Measurements from ENCODE around the gene TTC17.

The TTC17 gene

GRCh38 chr11:43366677-43367076 lies 8.0 kb downstream of the TTC17 start:
- H2AFZ ChIP-seq (ENCODE audit: low read depth, low read length) = no peak overlapping the region

GRCh38 chr11:43367382-43368178 lies 8.9 kb downstream of the TTC17 start:
- Histone ChIP-seq H3K4me3 (ENCODE audit: low read length) (no peak overlapping the region), H3K9me3 (ENCODE audit: low read length) (peaks cover 1% of the 10 kb centered on the region), H3K4me1 (ENCODE audit: insufficient read depth, low read length) (no peaks in the 10 kb centered on the region), H3K36me3 (ENCODE audit: insufficient read depth, low read length) (peaks cover 24% of the 10 kb centered on the region), H3K27me3 (ENCODE audit: insufficient read depth, low read length) (no peaks in the 10 kb centered on the region), H2AFZ (ENCODE audit: low read depth, low read length) (no peak overlapping the region)

More at GRCh38 chr11:43366677-43367076, 8.0 kb downstream of the TTC17 start:
- H3K4me3 ChIP-seq (ENCODE audit: low read length) = no peak overlapping the region
- H3K4me1 ChIP-seq (ENCODE audit: insufficient read depth, low read length) = no peaks in the 10 kb centered on the region
- peaks cover 1% of the 10 kb centered on the region for H3K9me3 ChIP-seq (ENCODE audit: low read length)
- peaks cover 22% of the 10 kb centered on the region for H3K36me3 ChIP-seq (ENCODE audit: insufficient read depth, low read length)
- H3K27me3 ChIP-seq (ENCODE audit: insufficient read depth, low read length) = no peaks in the 10 kb centered on the region

- H3K9me3 ChIP-seq (ENCODE audit: low read length) = no peaks in the 10 kb centered on the region
- H3K36me3 ChIP-seq (ENCODE audit: insufficient read depth, low read length) = peaks cover 24% of the 10 kb centered on the region
- H3K27me3 ChIP-seq (ENCODE audit: insufficient read depth, low read length) = no peaks in the 10 kb centered on the region
These were observed 17.3 kb downstream of the TTC17 start for GRCh38 chr11:43376065-43376464.

GRCh38 chr11:43376594-43376993 lies 17.9 kb downstream of the TTC17 start:
- Histone ChIP-seq H3K9me3 (ENCODE audit: low read length) (no peaks in the 10 kb centered on the region), H2AFZ (ENCODE audit: low read depth, low read length) (no peak overlapping the region), H3K4me1 (ENCODE audit: insufficient read depth, low read length) (no peaks in the 10 kb centered on the region), H3K4me3 (ENCODE audit: low read length) (no peak overlapping the region), H3K36me3 (ENCODE audit: insufficient read depth, low read length) (peaks cover 23% of the 10 kb centered on the region), H3K27me3 (ENCODE audit: insufficient read depth, low read length) (no peaks in the 10 kb centered on the region)

More at GRCh38 chr11:43376065-43376464, 17.3 kb downstream of the TTC17 start:
- H3K4me3 ChIP-seq (ENCODE audit: low read length) = no peak overlapping the region
- no peak overlapping the region for H2AFZ ChIP-seq (ENCODE audit: low read depth, low read length)
- no peaks in the 10 kb centered on the region for H3K4me1 ChIP-seq (ENCODE audit: insufficient read depth, low read length)

DNA sequence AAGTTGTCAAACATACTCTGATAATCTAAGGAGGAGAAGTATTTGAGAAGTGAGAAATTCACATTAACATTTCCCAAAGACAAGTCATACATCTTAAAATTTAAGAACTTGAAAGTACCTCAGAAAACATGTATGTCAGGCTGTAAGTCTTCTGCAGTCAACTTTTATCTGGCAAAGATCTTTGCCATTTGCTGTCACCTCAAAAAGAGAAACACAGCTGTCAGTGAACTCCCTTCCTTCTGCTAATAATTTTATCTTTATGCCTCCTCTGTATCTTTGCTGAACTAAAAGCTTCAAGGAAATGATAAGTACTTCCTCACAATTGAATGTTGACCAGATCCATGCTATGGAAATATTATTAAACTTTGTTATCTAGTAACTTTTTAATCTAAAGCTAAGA lies 18.7 kb downstream of the TTC17 start:
- Histone ChIP-seq H3K4me1 (ENCODE audit: insufficient read depth, low read length) (no peaks in the 10 kb centered on the region), H3K36me3 (ENCODE audit: insufficient read depth, low read length) (peaks cover 27% of the 10 kb centered on the region), H3K27me3 (ENCODE audit: insufficient read depth, low read length) (no peaks in the 10 kb centered on the region), H3K9me3 (ENCODE audit: low read length) (no peaks in the 10 kb centered on the region), H2AFZ (ENCODE audit: low read depth, low read length) (no peak overlapping the region), H3K4me3 (ENCODE audit: low read length) (no peak overlapping the region)

GRCh38 chr11:43378897-43379296 lies 20.2 kb downstream of the TTC17 start:
- H3K4me1 ChIP-seq (ENCODE audit: insufficient read depth, low read length) = no peaks in the 10 kb centered on the region
- no peaks in the 10 kb centered on the region for H3K9me3 ChIP-seq (ENCODE audit: low read length)
- peaks cover 36% of the 10 kb centered on the region for H3K36me3 ChIP-seq (ENCODE audit: insufficient read depth, low read length)
- H3K4me3 ChIP-seq (ENCODE audit: low read length) = no peak overlapping the region
- no peaks in the 10 kb centered on the region for H3K27me3 ChIP-seq (ENCODE audit: insufficient read depth, low read length)
- H2AFZ ChIP-seq (ENCODE audit: low read depth, low read length) = no peak overlapping the region

- peaks cover 2% of the 10 kb centered on the region for H3K9me3 ChIP-seq (ENCODE audit: low read length)
- no peak overlapping the region for H3K4me3 ChIP-seq (ENCODE audit: low read length)
- H2AFZ ChIP-seq (ENCODE audit: low read depth, low read length) = no peak overlapping the region
- H3K4me1 ChIP-seq (ENCODE audit: insufficient read depth, low read length) = no peaks in the 10 kb centered on the region
- H3K27me3 ChIP-seq (ENCODE audit: insufficient read depth, low read length) = no peaks in the 10 kb centered on the region
- H3K36me3 ChIP-seq (ENCODE audit: insufficient read depth, low read length) = peaks cover 51% of the 10 kb centered on the region
These were observed 23.1 kb downstream of the TTC17 start for GRCh38 chr11:43381802-43382201.

DNA sequence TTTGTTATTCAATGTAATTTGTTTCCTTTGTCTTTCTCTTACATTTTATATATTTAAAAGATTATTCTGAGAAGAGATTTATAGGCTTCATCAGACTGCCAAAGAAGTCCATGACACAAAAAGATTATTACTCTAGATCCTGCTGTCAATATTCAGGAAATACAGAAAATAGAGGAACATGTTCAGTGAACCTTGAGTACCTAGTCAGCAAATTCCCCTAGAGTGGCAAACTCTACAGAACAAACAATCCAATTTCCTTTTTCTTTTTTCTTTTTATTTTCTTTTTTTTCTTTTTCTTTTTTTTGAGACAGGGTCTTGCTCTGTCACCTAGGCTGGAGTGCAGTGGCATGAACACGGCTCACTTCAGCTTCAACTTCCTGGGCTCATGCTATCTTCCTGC lies 23.9 kb downstream of the TTC17 start:
- H3K4me3 ChIP-seq (ENCODE audit: low read length) = no peak overlapping the region
- no peak overlapping the region for H2AFZ ChIP-seq (ENCODE audit: low read depth, low read length)
- peaks cover 2% of the 10 kb centered on the region for H3K9me3 ChIP-seq (ENCODE audit: low read length)
- H3K36me3 ChIP-seq (ENCODE audit: insufficient read depth, low read length) = peaks cover 57% of the 10 kb centered on the region
- no peaks in the 10 kb centered on the region for H3K27me3 ChIP-seq (ENCODE audit: insufficient read depth, low read length)
- H3K4me1 ChIP-seq (ENCODE audit: insufficient read depth, low read length) = no peaks in the 10 kb centered on the region

DNA sequence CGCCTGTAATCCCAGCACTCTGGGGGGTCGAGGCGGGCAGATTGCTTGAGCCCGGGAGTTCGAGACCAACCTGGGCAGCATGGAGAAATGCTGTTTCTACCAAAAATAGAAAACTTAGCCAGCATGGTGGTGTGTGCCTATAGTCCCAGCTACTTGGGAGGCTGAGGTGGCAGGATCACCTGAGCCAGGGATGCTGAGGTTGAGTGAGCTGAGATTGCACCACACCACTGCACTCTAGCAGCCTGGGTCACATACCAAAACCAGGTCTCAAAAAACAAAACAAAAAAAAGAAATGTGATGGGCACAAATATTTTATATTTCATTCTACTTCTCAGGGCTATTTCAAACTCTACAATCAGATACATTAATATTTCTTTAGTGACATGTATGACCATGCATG lies 25.7 kb downstream of the TTC17 start:
- peaks cover 60% of the 10 kb centered on the region for H3K36me3 ChIP-seq (ENCODE audit: insufficient read depth, low read length)
- H3K4me3 ChIP-seq (ENCODE audit: low read length) = no peak overlapping the region
- peaks cover 2% of the 10 kb centered on the region for H3K9me3 ChIP-seq (ENCODE audit: low read length)
- no peak overlapping the region for H2AFZ ChIP-seq (ENCODE audit: low read depth, low read length)
- H3K4me1 ChIP-seq (ENCODE audit: insufficient read depth, low read length) = no peaks in the 10 kb centered on the region
- no peaks in the 10 kb centered on the region for H3K27me3 ChIP-seq (ENCODE audit: insufficient read depth, low read length)

- peaks cover 70% of the 10 kb centered on the region for H3K36me3 ChIP-seq (ENCODE audit: insufficient read depth, low read length)
These were observed 34.0 kb downstream of the TTC17 start for GRCh38 chr11:43392713-43393112.

DNA sequence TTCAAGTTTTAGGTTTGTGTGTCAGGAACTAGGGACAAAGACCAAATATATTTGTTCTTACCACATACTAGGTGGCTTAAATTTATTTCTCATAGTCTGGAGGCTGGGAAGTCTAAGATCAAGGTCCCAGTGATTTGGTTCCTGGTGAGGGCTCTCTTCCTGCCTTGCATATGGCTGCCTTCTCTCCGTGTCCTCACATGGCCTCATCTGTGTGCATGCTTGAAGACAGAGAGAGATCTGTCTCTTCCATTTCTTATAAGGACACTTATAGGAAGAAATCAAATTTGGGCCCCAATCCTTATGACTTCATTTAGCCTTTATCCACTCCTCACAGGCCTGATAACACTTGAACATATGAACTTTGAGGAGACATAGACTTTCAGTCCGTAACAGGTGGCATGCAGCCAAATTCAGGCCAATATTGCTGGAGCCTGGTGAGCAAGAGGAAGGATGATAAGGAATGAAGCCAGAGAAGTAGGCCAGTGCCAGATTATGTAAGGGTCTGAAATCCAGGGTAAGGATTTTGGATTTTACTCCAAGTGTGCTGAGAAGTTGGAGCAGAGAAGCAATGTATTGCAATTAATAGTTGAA lies 35.1 kb downstream of the TTC17 start:
- peaks cover 77% of the 10 kb centered on the region for H3K36me3 ChIP-seq (ENCODE audit: insufficient read depth, low read length)
- no peaks in the 10 kb centered on the region for H3K9me3 ChIP-seq (ENCODE audit: low read length)
- H3K4me1 ChIP-seq (ENCODE audit: insufficient read depth, low read length) = no peaks in the 10 kb centered on the region
- H3K27me3 ChIP-seq (ENCODE audit: insufficient read depth, low read length) = no peaks in the 10 kb centered on the region
- no peak overlapping the region for H2AFZ ChIP-seq (ENCODE audit: low read depth, low read length)
- H3K4me3 ChIP-seq (ENCODE audit: low read length) = no peak overlapping the region

More at GRCh38 chr11:43392713-43393112, 34.0 kb downstream of the TTC17 start:
- Histone ChIP-seq H3K27me3 (ENCODE audit: insufficient read depth, low read length) (no peaks in the 10 kb centered on the region), H3K4me3 (ENCODE audit: low read length) (no peak overlapping the region), H2AFZ (ENCODE audit: low read depth, low read length) (no peak overlapping the region), H3K9me3 (ENCODE audit: low read length) (no peaks in the 10 kb centered on the region), H3K4me1 (ENCODE audit: insufficient read depth, low read length) (no peaks in the 10 kb centered on the region)

DNA sequence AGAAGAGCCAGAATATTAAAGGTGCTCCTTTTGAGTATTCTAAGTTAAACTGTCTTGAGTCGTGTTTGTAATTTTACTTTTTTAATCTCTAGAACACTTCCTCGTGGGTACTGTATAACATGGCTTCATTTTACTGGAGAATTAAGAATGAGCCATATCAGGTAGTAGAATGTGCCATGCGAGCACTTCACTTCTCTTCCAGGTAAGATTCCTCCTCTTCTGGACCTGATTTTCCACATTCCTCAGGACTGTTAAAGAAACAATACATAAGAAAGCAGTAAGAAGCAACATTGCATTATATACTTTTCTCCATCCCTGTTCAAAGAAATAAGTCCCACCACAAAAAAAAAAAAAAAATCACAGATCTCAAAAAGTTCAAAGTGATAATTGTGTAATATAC lies 37.9 kb downstream of the TTC17 start:
- Histone ChIP-seq H3K36me3 (ENCODE audit: insufficient read depth, low read length) (peaks cover 81% of the 10 kb centered on the region), H3K4me3 (ENCODE audit: low read length) (no peak overlapping the region), H3K27me3 (ENCODE audit: insufficient read depth, low read length) (no peaks in the 10 kb centered on the region), H2AFZ (ENCODE audit: low read depth, low read length) (no peak overlapping the region), H3K9me3 (ENCODE audit: low read length) (no peaks in the 10 kb centered on the region), H3K4me1 (ENCODE audit: insufficient read depth, low read length) (no peaks in the 10 kb centered on the region)

DNA sequence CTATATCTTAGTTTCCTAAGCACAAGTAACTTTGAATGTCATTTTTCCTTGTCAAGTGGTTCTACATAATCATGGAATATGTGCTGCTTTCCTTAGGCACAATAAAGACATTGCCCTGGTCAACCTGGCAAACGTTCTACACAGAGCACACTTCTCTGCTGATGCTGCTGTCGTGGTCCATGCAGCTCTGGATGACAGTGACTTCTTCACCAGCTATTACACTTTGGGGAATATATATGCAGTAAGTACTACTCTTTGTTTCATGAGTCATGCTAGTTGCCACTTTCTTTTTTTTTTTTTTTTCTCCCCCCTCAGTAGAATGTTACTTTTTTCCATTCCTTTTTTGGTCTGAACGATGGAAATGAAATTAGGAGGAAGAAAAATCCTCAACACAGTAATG lies 38.5 kb downstream of the TTC17 start:
- Histone ChIP-seq H3K36me3 (ENCODE audit: insufficient read depth, low read length) (peaks cover 79% of the 10 kb centered on the region), H3K4me1 (ENCODE audit: insufficient read depth, low read length) (no peaks in the 10 kb centered on the region), H2AFZ (ENCODE audit: low read depth, low read length) (no peak overlapping the region), H3K4me3 (ENCODE audit: low read length) (no peak overlapping the region), H3K27me3 (ENCODE audit: insufficient read depth, low read length) (no peaks in the 10 kb centered on the region), H3K9me3 (ENCODE audit: low read length) (no peaks in the 10 kb centered on the region)
